ENCODE measurements around the gene OTOA.
"Not testable (repeated sequence)": the region's sequence is repeated elsewhere in the genome, so short reads cannot be mapped to it uniquely, and the experiment has no call there.

DNA sequence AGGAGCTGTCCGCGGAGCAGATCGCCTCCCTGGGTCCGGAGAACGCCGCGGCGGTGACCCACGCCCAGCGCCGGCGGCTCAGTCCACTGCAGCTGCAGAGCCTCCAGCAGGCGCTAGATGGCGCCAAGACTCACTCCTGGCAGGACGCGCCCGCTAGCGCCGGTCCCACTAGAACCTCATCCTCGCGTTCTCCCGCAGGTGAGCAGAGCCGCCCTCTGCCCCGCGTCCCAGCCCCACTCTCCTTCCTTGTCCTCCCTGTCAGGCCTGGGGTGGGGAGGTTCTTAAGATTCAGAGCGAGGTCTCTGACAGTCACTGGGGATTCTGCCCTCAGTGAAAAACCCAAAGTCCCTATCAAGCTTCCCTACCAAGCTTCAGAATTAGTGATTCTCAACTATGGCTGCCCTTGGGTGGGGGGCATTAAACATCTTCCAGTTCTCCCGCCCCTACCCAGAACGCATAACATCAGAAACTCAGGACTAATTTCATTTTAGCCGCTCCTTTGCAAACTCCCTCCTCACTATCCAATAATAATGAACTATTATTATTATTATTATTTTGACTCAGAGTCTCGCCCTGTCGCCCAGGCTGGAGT, 93.4 kb downstream of the OTOA start:
- not testable (repeated sequence) for TF ChIP-seq EZH2 (IDR thresholded peaks at IDR 0.05; ENCODE audit: borderline replicate concordance, low read length)
- TF ChIP-seq, protein P1, sequence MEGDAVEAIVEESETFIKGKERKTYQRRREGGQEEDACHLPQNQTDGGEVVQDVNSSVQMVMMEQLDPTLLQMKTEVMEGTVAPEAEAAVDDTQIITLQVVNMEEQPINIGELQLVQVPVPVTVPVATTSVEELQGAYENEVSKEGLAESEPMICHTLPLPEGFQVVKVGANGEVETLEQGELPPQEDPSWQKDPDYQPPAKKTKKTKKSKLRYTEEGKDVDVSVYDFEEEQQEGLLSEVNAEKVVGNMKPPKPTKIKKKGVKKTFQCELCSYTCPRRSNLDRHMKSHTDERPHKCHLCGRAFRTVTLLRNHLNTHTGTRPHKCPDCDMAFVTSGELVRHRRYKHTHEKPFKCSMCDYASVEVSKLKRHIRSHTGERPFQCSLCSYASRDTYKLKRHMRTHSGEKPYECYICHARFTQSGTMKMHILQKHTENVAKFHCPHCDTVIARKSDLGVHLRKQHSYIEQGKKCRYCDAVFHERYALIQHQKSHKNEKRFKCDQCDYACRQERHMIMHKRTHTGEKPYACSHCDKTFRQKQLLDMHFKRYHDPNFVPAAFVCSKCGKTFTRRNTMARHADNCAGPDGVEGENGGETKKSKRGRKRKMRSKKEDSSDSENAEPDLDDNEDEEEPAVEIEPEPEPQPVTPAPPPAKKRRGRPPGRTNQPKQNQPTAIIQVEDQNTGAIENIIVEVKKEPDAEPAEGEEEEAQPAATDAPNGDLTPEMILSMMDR (conservative IDR thresholded peaks at IDR 0.05 in 1 of 2, IDR thresholded peaks at IDR 0.05 in 1 of 2; ENCODE audit: extremely low read depth in 1 of 2, insufficient read depth in 1 of 2, low read depth in 1 of 2, low read length in 2 of 2): not testable (repeated sequence)

Measured in mammary epithelial cell (primary cell).